T-cell (primary cell): ENCODE measurements around the gene CIDEC. TPM values are rescaled to one million over a fixed set of nuclear protein-coding genes. Genes with fewer than 3 reads are reported as not detected.

Experiments used
- ATAC-seq, 4 experiments: fragments of 200-7000 bp in 3 of 4; fragments of 150-1000 bp in 1 of 4; cut with Tn5 transposase; replicated peaks in 1 of 4; 1 replicate in 3 of 4; 2 replicates in 1 of 4; pipeline ENCODE4 v1.10.0; 2021; ENCODE audit warnings: moderate library complexity in 3 of 4, mild to moderate bottlenecking in 2 of 4, moderate number of reproducible peaks in 1 of 4
- CTCF ChIA-PET, 2 donors: fragments of 300-600 bp; sonication (Branson Sonifier 250); formaldehyde crosslinking; loops; one replicate each; lab custom pipeline; 2022; ENCODE audit warnings: antibody characterized with exemption in 2 of 2; lab: Charles Lee
- POLR2A ChIA-PET, 2 donors: fragments of 300-600 bp; sonication (Branson Sonifier 250); formaldehyde crosslinking; loops; one replicate each; lab custom pipeline; 2022; ENCODE audit warnings: antibody characterized with exemption in 2 of 2; lab: Charles Lee
- DNase-seq, 35 experiments: peaks; one replicate each; pipeline versions ENCODE4 v3.0.0 to v3.0.0-alpha.2; 2013 to 2023
- H3K27ac ChIP-seq: one replicate; pipeline ENCODE4 v1.5.1; 2013; ENCODE audit warnings: low read length
- H3K27me3 ChIP-seq, 2 experiments: replicated peaks in 1 of 2; 1 replicate in 1 of 2; 2 replicates in 1 of 2; pipeline versions ENCODE4 v1.6.1 to v1.7.0; 2013; ENCODE audit warnings: low read length in 1 of 2, mixed read lengths in 1 of 2; ENCODE audit not compliant: control insufficient read depth in 2 of 2, insufficient read depth in 2 of 2; ENCODE audit errors: extremely low read depth in 1 of 2
- H3K36me3 ChIP-seq, 2 donors: 1 replicate in 1 of 2; 2 replicates in 1 of 2; pipeline versions ENCODE4 v1.6.1 to v1.7.0; 2013; ENCODE audit warnings: low read length in 1 of 2; ENCODE audit not compliant: control insufficient read depth in 2 of 2, insufficient read depth in 1 of 2; ENCODE audit errors: extremely low read depth in 1 of 2
- H3K4me1 ChIP-seq, 2 experiments: 1 replicate in 1 of 2; 2 replicates in 1 of 2; pipeline versions ENCODE4 v1.6.1 to v1.7.0; 2013; ENCODE audit warnings: low read length in 2 of 2, mixed read lengths in 1 of 2; ENCODE audit not compliant: insufficient read depth in 2 of 2, control insufficient read depth in 1 of 2; ENCODE audit errors: extremely low read depth in 1 of 2
- H3K4me3 ChIP-seq, 2 donors: 1 replicate in 1 of 2; 2 replicates in 1 of 2; pipeline versions ENCODE4 v1.5.1 to v1.7.0; 2013; ENCODE audit warnings: mild to moderate bottlenecking in 2 of 2, low read length in 1 of 2, moderate library complexity in 1 of 2; ENCODE audit not compliant: control insufficient read depth in 1 of 2; ENCODE audit errors: extremely low read depth in 1 of 2
- H3K9me3 ChIP-seq: 2 replicates; pipeline ENCODE4 v1.7.0; 2013
- H3K27ac Mint-ChIP-seq, 2 donors: one replicate each; pipeline ENCODE4 v1.8.0; 2020 to 2021; ENCODE audit warnings: mild to moderate bottlenecking in 2 of 2, mixed read lengths in 2 of 2
- H3K27me3 Mint-ChIP-seq, 2 donors: one replicate each; pipeline ENCODE4 v1.8.0; 2021 to 2022; ENCODE audit warnings: mixed read lengths in 2 of 2
- H3K36me3 Mint-ChIP-seq: one replicate; pipeline ENCODE4 v1.8.0; 2021; ENCODE audit warnings: mixed read lengths
- H3K4me1 Mint-ChIP-seq, 3 donors: one replicate each; pipeline ENCODE4 v1.8.0; 2020 to 2022; ENCODE audit warnings: mixed read lengths in 3 of 3, mild to moderate bottlenecking in 1 of 3
- H3K4me3 Mint-ChIP-seq, 3 donors: one replicate each; pipeline ENCODE4 v1.8.0; 2020 to 2022; ENCODE audit warnings: mild to moderate bottlenecking in 3 of 3, mixed read lengths in 3 of 3, moderate library complexity in 3 of 3
- H3K9me3 Mint-ChIP-seq, 3 donors: one replicate each; pipeline ENCODE4 v1.8.0; 2020 to 2022; ENCODE audit warnings: mixed read lengths in 3 of 3
- WGBS: methylation state at CpG from one replicate; pipeline ENCODE4 v1.1.5; 2013; ENCODE audit warnings: missing lambda C conversion rate; ENCODE audit not compliant: insufficient coverage; 5-methylcytosine and 5-hydroxymethylcytosine counted together
- total RNA-seq, 35 experiments: library from RNA in 6 of 35; stranded (reverse) in 6 of 35; fragments of 120-200 nt in 1 of 35; gene quantifications; one replicate each; pipeline versions ENCODE4 v1.2.1 to v1.2.4 and lab custom pipeline; 2013 to 2026

The CIDEC gene
- total RNA-seq, 5 donors from 2014 or later (not counting 1 experiment from before 2014, with no cell fraction given) = 0.66 TPM; not detected in 4

- DNase-seq (no peak), ATAC-seq (no peak)
- Mint-ChIP-seq H3K4me1 (peaks cover 0 to 4% (median 0%) of the 10 kb centered on the region in 3 donors), H3K9me3 (no peaks in the 10 kb centered on the region), H3K27me3 (no peaks in the 10 kb centered on the region), H3K36me3 (peaks cover 6% of the 10 kb centered on the region), H3K27ac (no peak overlapping the region), H3K4me3 (no peak overlapping the region)
- H3K27me3 ChIP-seq = no peaks in the 10 kb centered on the region
- CTCF ChIA-PET = no interaction called here
- H3K27ac ChIP-seq = no peak overlapping the region
- no peaks in the 10 kb centered on the region for H3K9me3 ChIP-seq
- peaks cover 2 to 5% of the 10 kb centered on the region in 2 donors for H3K36me3 ChIP-seq
- POLR2A ChIA-PET = no interaction called here
- H3K4me3 ChIP-seq = no peak overlapping the region
- 98% methylated on average over 7 of the region's 12 CpGs for WGBS
- H3K4me1 ChIP-seq = no peaks in the 10 kb centered on the region
These were observed 59.5 kb downstream of the CIDEC start for GRCh38 chr3:9820543-9820942.

- Mint-ChIP-seq H3K9me3 (no peaks in the 10 kb centered on the region), H3K27me3 (no peaks in the 10 kb centered on the region), H3K4me1 (peaks cover 0 to 4% (median 0%) of the 10 kb centered on the region in 3 donors), H3K27ac (no peak overlapping the region), H3K36me3 (peaks cover 6% of the 10 kb centered on the region), H3K4me3 (no peak overlapping the region)
- no peaks in the 10 kb centered on the region for H3K9me3 ChIP-seq
- H3K4me3 ChIP-seq = no peak overlapping the region
- H3K27me3 ChIP-seq = no peaks in the 10 kb centered on the region
- no peaks in the 10 kb centered on the region for H3K4me1 ChIP-seq
- CTCF ChIA-PET = no interaction called here
- H3K36me3 ChIP-seq = peaks cover 2 to 8% of the 10 kb centered on the region in 2 donors
- 93% methylated on average over 7 of the region's 7 CpGs for WGBS
- ATAC-seq (no peak), DNase-seq (no peak)
- no peak overlapping the region for H3K27ac ChIP-seq
- POLR2A ChIA-PET = no interaction called here
These were observed 61.3 kb downstream of the CIDEC start for GRCh38 chr3:9818666-9819335.

GRCh38 chr3:9817436-9817835 is 62.6 kb downstream of the CIDEC start:
- Histone ChIP-seq H3K36me3 (peaks cover 2 to 9% of the 10 kb centered on the region in 2 donors), H3K27me3 (no peaks in the 10 kb centered on the region), H3K27ac (no peak overlapping the region), H3K4me3 (no peak overlapping the region), H3K9me3 (no peaks in the 10 kb centered on the region), H3K4me1 (no peaks in the 10 kb centered on the region)
- no peak for DNase-seq
- Mint-ChIP-seq H3K27ac (no peak overlapping the region), H3K27me3 (no peaks in the 10 kb centered on the region), H3K4me1 (peaks cover 0 to 4% (median 0%) of the 10 kb centered on the region in 3 donors), H3K9me3 (no peaks in the 10 kb centered on the region), H3K4me3 (no peak overlapping the region), H3K36me3 (peaks cover 10% of the 10 kb centered on the region)
- ChIA-PET POLR2A (no interaction called here), CTCF (interaction anchor here (0.6 kb wide), 2 partner anchors 13 to 28 kb away, joined by 3 read pairs; no protein-coding TSS in a partner anchor)
- ATAC-seq = no peak
- 100% methylated on average over 2 of the region's 6 CpGs for WGBS

Other genes starting within 250 kb of the CIDEC start
- 10 to 100 TPM; 63.6 to 80.4 (median 71.2) TPM for gene MTMR14, start 230.7 kb downstream of the CIDEC start, total RNA-seq
- gene CPNE9, start 176.4 kb downstream of the CIDEC start, total RNA-seq = 1 to 10 TPM in 1 of 5 donors, under 1 TPM in 3, not detected in 1; 0.19 to 1.5 (median 0.24) TPM
- 10 to 100 TPM; 28.6 to 46.3 (median 39.0) TPM for gene BRPF1, start 148.5 kb downstream of the CIDEC start, total RNA-seq
- gene OGG1, start 130.3 kb downstream of the CIDEC start, total RNA-seq = 10 to 100 TPM; 18.3 to 41.3 (median 38.1) TPM
- gene CAMK1, start 110.3 kb downstream of the CIDEC start, total RNA-seq = 1 to 10 TPM; 1.1 to 1.7 (median 1.3) TPM
- 10 to 100 TPM; 29.1 to 46.5 (median 41.1) TPM for gene TADA3, start 87.8 kb downstream of the CIDEC start, total RNA-seq
- 100 to 1,000 TPM; 144 to 160 (median 147) TPM for gene ARPC4, start 87.2 kb downstream of the CIDEC start, total RNA-seq
- gene TTLL3, start 70.0 kb downstream of the CIDEC start, total RNA-seq = 10 to 100 TPM; 59.8 to 94.9 (median 67.4) TPM
- 10 to 100 TPM; 23.6 to 70.5 (median 64.7) TPM for gene RPUSD3, start 36.2 kb downstream of the CIDEC start, total RNA-seq
- 10 to 100 TPM; 16.9 to 28.6 (median 23.7) TPM for gene JAGN1, start 10.4 kb upstream of the CIDEC start, total RNA-seq
- gene IL17RE, start 22.6 kb upstream of the CIDEC start, total RNA-seq = 1 to 10 TPM in 4 of 5 donors, under 1 TPM in 1; 0.68 to 5.1 (median 1.9) TPM
- 1 to 10 TPM in 2 of 5 donors, under 1 TPM in 3; 0.54 to 1.2 (median 0.80) TPM for gene IL17RC, start 36.8 kb upstream of the CIDEC start, total RNA-seq
- 10 to 100 TPM; 23.0 to 55.2 (median 48.0) TPM for gene CRELD1, start 53.6 kb upstream of the CIDEC start, total RNA-seq
- 10 to 100 TPM in 2 of 5 donors, 1 to 10 TPM in 3; 6.6 to 10.5 (median 9.2) TPM for gene PRRT3, start 72.2 kb upstream of the CIDEC start, total RNA-seq
- gene EMC3, start 106.6 kb upstream of the CIDEC start, total RNA-seq = 10 to 100 TPM; 33.8 to 47.7 (median 36.6) TPM
- gene FANCD2, start 146.2 kb upstream of the CIDEC start, total RNA-seq = 10 to 100 TPM; 15.4 to 22.5 (median 18.2) TPM
- gene FANCD2OS, start 228.0 kb upstream of the CIDEC start, total RNA-seq = not detected
- gene BRK1, start 235.4 kb upstream of the CIDEC start, total RNA-seq = 10 to 100 TPM; 53.9 to 74.9 (median 60.9) TPM